HG02588 (cell line): ENCODE results near the gene SORT1.

Experiments
- ATAC-seq: cut with Tn5 transposase; IDR thresholded peaks from one replicate; pipeline ENCODE4 v1.9.1; 2021; ENCODE audit warnings: mild to moderate bottlenecking, moderate library complexity; ENCODE audit not compliant: unreplicated experiment

SORT1 gene

DNA sequence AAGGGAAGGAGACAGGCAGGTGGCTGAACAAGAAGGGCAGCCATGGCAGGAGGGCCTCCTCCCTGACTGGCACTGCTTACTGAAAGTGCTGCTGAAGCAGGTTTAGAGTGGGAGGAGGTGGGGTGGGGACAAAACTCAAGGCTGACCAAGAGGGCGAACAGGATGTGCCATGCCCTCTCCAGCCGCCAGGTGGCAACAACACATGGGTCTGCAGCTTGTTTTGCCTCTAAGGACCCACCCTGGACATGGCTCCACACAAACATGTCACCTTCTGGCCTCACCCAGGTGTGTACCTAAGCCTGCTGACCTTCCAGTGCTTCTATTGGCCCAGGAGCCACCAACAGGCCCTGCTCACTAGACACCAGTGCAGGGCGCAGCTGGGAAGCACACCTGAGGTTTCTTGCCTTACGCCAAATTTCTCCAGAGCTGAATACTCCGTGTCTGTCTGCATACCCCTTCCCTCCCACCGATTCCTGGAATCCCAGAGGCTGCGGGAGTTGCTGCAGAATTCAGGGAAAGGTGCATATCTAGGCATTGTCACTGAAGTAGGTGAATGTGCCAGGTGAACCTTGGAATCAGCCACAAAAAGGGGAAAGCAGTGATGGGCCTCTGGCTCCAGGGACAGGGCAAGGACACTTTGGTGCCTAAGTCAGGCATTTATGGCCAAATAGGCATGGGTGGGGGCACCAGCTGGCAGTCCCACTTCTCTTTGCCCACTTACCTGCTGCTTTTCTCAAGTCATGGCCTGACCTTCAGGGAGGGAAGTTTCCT is 120.1 kb downstream of the SORT1 start:
- peak; percentile 76 for ATAC-seq

DNA sequence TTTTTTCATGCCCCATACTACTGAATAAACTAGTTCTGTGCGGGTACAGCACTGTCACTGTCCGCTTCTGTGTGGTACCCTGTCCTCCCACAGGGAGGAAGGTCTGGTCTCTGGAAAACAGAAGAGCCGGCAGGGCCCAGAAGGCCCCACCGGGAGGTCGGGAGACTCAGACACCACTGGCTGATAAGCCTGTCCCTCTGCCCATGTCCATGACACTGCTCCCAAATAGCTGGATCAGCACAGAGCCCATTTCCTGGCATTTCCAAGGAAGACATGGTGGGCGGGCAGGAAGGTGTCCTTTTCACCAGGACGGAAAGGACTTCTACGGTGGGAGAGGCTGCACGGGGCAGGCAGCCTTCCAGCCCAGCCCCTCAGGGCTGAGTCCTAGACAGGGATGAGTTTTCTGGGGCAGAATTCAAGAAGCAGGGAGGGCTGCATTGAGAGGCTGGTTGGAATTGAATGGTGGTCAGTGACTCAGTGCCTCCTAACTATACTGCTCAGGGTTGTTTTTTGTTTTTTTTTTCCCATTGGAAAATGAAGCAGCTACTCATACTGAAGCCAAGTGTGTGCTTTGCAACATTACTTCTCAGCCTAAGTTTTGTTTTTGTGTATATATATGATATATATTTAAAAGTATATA is 121.9 kb downstream of the SORT1 start:
- ATAC-seq = no peak

DNA sequence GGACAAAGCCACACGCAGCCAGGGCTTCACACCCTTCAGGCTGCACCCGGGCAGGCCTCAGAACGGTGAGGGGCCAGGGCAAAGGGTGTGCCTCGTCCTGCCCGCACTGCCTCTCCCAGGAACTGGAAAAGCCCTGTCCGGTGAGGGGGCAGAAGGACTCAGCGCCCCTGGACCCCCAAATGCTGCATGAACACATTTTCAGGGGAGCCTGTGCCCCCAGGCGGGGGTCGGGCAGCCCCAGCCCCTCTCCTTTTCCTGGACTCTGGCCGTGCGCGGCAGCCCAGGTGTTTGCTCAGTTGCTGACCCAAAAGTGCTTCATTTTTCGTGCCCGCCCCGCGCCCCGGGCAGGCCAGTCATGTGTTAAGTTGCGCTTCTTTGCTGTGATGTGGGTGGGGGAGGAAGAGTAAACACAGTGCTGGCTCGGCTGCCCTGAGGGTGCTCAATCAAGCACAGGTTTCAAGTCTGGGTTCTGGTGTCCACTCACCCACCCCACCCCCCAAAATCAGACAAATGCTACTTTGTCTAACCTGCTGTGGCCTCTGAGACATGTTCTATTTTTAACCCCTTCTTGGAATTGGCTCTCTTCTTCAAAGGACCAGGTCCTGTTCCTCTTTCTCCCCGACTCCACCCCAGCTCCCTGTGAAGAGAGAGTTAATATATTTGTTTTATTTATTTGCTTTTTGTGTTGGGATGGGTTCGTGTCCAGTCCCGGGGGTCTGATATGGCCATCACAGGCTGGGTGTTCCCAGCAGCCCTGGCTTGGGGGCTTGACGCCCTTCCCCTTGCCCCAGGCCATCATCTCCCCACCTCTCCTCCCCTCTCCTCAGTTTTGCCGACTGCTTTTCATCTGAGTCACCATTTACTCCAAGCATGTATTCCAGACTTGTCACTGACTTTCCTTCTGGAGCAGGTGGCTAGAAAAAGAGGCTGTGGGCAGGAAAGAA is 122.9 kb downstream of the SORT1 start:
- no peak for ATAC-seq

DNA sequence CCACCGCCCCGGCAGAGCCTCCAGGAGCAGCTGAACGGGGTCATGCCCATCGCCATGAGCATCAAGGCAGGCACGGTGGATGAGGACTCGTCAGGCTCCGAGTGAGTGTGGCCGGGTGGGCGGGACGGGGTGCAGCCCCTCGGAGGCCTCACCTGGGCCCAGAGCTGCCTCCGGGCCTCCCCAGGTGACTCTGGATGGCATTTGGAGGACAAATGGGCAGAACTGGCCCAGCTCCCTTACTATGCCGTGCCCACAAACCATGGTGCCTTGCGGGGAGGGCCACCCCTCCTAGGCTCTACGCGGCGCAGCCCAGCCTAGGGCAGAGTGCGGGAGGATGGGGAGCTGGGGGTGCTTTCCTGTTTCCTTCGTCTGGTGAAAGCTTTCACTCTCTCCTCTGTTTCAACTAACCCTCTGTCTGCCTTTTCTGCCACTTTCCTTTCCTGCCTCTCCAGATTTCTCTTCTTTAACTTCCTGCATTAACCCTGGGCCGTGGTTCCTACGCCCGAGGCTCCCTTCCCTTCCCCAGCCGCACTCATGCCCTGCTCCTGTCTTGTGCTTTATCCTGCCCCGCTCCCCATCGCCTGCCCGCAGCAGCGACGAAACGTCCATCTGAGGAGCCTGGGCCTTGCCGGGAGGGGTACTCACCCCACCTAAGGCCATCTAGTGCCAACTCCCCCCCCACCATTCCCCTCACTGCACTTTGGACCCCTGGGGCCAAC is 124.0 kb downstream of the SORT1 start:
- no peak for ATAC-seq

DNA sequence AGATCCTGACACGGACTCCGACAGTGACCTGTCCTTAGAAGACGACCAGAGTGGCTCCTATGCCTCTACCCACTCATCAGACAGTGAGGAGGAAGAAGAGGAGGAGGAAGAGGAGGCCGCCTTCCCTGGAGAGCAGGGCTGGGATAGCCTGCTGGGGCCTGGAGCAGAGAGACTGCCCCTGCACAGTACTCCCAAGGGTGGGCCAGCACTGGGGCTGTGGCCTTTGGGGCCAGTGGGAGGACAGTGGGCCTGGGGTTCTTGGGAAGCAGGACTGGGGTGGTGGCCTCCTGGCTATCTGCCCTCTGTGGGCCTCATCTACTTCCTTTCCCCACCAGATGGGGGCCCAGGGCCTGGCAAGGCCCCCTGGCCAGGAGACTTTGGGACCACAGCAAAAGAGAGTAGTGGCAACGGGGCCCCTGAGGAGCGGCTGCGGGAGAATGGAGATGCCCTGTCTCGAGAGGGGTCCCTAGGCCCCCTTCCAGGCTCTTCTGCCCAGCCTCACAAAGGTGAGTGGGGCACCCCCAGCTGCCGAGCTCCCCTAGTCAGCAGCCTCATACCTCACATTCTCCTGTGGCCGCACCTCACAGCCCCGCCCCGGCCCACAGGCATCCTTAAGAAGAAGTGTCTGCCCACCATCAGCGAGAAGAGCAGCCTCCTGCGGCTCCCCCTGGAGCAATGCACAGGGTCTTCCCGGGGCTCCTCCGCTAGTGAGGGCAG is 124.7 kb downstream of the SORT1 start:
- ATAC-seq = no peak

DNA sequence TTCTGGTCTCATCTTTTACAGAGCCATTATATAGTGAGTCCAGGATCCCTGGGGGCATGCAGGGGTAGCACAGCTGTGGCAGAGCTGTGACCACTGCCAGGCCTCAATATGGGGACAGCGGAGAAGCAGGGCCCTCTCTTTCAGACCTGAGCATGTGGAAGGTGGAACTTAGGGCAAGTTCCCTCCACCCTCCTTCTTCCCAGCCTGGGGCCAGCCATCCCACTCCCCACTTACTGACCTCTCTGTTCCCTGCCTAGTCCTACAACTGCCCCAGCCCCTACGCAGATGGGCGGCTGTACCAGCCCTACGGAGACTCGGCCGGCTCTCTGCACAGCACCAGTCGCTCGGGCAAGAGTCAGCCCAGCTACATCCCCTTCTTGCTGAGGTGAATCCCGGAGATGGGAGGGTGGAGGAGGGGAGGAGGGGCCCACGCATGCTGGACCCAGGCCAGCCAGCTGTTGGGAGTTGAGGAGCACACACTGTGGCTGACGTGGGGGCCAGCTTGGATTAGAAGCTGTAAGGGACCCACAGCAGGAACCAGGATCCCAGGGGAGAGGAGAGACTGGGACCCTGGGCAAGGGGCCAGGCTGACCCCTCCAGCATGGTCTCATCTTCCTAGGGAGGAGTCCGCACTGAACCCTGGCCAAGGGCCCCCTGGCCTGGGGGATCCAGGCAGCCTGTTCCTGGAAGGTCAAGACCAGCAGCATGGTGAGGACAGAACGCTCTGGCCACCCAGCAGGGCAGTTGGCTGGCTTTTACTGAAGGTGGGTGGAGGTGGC is 125.5 kb downstream of the SORT1 start:
- ATAC-seq = no peak

DNA sequence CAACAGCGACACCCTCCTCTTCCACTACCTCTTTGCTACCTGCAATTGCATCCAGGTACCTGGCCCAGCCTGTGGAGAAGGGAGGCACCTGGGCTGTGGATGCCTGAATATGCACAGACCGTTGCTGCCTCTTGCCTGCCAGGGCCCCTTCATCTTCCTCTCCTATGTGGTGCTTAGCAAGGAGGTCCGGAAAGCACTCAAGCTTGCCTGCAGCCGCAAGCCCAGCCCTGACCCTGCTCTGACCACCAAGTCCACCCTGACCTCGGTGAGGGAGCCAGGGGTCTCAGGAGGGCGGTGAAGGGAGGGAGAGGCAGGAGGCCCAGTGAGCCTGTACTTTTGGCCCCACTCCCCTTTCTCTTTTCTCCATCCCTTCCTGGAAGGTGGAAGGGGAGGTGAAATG is 126.3 kb downstream of the SORT1 start:
- ATAC-seq = no peak

DNA sequence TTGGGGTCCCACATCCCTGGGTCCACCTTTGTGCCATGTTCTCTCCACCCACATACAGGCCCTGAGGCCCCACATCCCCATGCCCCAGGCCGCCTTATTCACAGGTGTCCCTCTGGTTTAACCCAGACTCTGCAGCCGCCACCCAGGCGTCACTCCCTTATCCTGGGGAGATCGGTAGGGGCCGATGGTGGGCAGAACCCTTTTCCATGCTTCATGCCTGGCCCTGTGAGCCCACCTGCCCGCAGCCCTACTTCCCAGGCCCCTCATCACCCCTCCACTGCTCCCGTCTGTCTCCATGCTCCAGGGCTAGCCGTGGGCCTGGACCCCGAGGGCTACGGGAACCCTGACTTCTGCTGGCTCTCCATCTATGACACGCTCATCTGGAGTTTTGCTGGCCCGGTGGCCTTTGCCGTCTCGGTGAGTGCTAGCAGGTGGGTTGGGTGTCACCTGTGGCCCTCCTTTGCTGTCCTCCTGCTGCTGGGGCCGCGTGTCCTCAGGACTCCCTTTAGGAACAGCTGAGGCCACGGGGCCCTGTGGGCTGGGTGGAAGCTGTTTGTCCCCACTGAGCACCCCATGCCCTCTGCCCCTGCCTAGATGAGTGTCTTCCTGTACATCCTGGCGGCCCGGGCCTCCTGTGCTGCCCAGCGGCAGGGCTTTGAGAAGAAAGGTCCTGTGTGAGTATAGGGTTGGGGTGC is 126.9 kb downstream of the SORT1 start:
- no peak for ATAC-seq

DNA sequence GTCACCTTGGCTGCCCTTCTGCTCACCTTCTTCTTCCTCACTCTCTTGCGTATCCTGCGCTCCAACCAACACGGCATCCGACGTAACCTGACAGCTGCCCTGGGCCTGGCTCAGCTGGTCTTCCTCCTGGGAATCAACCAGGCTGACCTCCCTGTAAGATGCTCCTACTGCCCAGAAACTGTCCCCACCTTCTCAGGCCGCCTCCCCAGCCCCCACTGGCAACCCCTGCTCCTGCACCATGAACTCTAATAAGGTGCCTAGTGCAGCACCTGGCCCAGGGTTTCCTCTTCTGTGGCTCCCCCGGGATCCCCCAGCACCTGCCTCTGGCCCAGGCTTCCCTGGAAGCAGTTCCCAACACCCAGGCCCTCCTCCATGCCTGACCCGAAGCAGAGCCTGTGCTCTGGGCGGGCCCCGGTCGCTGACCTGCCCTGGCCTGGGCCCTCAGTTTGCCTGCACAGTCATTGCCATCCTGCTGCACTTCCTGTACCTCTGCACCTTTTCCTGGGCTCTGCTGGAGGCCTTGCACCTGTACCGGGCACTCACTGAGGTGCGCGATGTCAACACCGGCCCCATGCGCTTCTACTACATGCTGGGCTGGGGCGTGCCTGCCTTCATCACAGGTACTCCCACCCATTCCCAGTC is 127.6 kb downstream of the SORT1 start:
- ATAC-seq = no peak

DNA sequence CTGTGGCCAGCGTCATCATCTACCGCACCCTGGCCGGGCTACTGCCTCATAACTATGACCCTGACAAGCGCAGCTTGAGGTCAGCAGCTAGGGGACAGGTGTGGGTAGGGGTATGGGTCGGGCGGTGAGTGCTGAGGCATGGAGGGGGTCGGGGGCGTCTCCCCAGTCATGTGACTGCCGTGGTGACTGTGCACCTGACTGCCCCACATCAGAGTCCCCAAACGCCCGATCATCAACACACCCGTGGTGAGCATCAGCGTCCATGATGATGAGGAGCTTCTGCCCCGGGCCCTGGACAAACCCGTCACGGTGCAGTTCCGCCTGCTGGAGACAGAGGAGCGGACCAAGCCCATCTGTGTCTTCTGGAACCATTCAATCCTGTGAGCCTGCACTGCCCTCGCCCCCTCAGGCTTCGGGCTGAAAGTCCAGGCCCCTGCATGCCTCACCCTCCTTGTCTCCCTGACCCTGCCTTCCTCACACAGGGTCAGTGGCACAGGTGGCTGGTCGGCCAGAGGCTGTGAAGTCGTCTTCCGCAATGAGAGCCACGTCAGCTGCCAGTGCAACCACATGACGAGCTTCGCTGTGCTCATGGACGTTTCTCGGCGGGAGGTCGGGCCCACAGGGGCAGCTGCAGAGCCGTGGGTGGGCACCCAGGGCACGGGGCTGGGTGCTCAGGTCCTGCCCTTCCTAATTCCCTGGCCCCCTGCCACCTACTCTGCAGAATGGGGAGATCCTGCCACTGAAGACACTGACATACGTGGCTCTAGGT is 128.3 kb downstream of the SORT1 start:
- ATAC-seq = no peak

DNA sequence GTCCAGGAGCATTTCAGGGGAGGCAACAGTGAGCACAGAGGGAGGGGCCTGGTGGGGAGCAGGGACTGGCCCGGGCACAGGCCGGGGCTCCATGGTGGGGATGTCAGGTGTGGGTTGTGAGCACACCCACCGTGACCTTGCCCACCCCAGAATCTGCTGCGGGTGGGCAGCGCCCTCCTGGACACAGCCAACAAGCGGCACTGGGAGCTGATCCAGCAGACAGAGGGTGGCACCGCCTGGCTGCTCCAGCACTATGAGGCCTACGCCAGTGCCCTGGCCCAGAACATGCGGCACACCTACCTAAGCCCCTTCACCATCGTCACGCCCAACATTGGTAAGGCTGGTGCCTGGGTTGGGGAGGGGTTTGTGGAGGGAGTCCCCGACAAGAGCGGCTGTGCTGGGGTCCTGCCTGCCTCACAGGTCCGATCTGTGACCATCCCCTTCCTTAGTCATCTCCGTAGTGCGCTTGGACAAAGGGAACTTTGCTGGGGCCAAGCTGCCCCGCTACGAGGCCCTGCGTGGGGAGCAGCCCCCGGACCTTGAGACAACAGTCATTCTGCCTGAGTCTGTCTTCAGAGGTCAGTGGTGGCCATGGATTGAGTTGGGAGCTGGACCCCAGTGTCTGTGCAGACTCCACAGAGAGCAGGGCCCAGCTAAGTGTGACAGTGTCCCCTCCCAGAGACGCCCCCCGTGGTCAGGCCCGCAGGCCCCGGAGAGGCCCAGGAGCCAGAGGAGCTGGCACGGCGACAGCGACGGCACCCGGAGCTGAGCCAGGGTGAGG is 129.1 kb downstream of the SORT1 start:
- ATAC-seq = no peak

DNA sequence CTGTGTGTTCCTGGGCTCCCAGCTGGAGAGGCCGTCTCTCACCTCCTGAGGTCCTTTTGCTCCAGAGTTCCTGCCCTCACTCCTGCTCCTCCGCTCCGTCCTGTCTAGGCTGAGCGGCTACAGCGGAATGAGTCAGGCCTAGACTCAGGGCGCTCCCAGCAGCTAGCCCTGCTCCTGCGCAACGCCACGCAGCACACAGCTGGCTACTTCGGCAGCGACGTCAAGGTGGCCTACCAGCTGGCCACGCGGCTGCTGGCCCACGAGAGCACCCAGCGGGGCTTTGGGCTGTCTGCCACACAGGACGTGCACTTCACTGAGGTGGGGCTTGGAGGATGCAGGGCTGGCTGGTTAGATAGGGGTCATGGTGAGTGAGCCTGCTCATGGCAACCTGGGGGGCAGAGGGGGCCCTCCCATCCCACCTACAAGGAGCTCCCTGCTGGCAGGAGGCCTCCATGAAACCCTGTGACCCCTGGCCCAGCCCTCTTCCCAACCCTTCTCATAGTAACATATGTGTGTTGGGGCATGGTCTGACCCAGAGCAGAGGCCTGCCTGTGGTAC is 129.9 kb downstream of the SORT1 start:
- no peak for ATAC-seq

DNA sequence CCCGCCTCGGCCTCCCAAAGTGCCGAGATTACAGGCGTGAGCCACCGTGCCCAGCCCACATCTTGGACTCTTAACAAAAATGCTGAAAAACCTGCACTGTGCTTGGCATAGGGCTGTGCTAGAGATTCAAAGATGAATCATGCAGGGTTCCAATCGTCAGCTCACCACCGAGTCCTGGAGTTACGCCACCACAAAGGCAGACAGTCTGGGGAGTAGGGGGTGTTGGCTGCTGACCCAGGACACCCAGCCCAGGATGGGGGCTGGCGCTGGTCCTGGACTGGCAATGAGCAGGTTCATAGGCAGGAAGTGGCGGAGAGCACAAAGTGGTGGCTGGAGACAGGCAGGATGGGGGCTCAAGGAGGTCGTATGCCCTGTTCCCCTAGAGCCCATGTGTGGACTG is 130.8 kb downstream of the SORT1 start:
- no peak for ATAC-seq

DNA sequence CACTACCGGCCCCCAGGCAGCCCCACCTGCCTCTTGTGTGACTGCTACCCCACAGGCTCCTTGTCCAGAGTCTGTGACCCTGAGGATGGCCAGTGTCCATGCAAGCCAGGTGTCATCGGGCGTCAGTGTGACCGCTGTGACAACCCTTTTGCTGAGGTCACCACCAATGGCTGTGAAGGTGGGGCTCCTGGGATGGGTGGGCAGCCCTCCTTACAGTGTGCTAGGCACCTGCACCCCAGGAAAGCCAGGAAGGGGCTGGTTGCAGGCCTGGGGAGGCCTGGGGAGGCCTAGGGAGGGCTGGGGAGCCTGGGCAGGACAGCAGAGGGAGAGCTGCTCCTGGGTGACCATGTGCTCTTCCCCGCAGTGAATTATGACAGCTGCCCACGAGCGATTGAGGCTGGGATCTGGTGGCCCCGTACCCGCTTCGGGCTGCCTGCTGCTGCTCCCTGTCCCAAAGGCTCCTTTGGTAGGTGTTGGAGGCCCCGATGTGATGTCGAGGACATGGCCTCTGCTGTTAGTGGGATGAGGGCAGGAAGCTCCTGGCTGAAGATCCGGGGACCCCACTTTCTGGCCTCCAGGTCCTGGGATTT is 131.9 kb downstream of the SORT1 start:
- ATAC-seq = no peak

DNA sequence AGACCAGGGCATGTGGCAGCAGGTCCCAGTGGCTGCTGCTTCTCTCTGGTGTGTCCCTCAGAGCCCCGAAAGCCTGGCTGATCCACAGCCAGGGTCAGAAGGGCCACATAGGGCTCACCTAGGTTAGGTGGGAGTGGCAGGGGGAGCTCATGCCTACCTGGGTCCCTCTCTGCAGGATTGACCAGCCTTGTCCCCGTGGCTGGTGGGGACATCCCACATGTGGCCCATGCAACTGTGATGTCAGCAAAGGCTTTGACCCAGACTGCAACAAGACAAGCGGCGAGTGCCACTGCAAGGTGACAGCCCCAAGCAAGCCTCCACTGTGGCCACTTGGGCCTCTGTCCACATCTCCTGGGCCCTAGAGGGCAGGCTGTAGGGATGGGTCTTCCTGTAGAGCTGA is 132.7 kb downstream of the SORT1 start:
- no peak for ATAC-seq

DNA sequence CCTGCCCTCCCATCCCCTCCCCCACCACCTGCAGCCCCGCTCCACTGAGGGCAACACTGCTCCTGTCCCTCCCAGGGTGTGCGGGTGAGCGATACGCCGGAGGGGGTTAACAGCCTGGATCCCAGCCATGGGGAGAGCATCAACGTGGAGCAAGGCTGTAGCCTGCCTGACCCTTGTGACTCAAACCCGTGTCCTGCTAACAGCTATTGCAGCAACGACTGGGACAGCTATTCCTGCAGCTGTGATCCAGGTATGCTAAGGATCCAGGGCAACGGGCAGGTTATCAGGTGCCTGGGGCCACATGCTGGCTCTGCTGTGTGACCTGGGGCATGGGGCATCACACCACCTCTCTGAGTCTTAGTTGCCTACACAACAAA is 133.4 kb downstream of the SORT1 start:
- no peak for ATAC-seq
